ENCODE data around the gene LTBP1.

GRCh38 chr2:33133454-33133952 lies 186.8 kb downstream of the LTBP1 start:
- no peak for TF ChIP-seq POLR2A (IDR thresholded peaks at IDR 0.05)
- TF ChIP-seq, protein P1, sequence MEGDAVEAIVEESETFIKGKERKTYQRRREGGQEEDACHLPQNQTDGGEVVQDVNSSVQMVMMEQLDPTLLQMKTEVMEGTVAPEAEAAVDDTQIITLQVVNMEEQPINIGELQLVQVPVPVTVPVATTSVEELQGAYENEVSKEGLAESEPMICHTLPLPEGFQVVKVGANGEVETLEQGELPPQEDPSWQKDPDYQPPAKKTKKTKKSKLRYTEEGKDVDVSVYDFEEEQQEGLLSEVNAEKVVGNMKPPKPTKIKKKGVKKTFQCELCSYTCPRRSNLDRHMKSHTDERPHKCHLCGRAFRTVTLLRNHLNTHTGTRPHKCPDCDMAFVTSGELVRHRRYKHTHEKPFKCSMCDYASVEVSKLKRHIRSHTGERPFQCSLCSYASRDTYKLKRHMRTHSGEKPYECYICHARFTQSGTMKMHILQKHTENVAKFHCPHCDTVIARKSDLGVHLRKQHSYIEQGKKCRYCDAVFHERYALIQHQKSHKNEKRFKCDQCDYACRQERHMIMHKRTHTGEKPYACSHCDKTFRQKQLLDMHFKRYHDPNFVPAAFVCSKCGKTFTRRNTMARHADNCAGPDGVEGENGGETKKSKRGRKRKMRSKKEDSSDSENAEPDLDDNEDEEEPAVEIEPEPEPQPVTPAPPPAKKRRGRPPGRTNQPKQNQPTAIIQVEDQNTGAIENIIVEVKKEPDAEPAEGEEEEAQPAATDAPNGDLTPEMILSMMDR (IDR thresholded peaks at IDR 0.05), result no peak
- no peak for TF ChIP-seq POLR2AphosphoS5 (IDR thresholded peaks at IDR 0.05)
